ENCODE measurements around the gene NADSYN1. TPM values are rescaled to one million over a fixed set of nuclear protein-coding genes. Genes with fewer than 3 reads are reported as not detected.

Gene NADSYN1
- total RNA-seq, 1 donor from 2014 or later, result 75.9 TPM

GRCh38 chr11:71437879-71438278, 15.1 kb upstream of the NADSYN1 start:
- Histone ChIP-seq H3K27me3 (no peaks in the 10 kb centered on the region), H3K36me3 (peaks cover 0 to 23% of the 10 kb centered on the region in 2 donors), H3K4me3 (no peak overlapping the region), H3K4me1 (peaks cover 15% of the 10 kb centered on the region), H3K9me3 (no peaks in the 10 kb centered on the region), H3K27ac (no peak overlapping the region)
- DNase-seq (ENCODE audit: extremely low spot score in 2 of 2), result no peak
- no peak for TF ChIP-seq CTCF (IDR thresholded peaks at IDR 0.05)
- TF ChIP-seq POLR2A (IDR thresholded peaks at IDR 0.05), result no peak
- no peak for TF ChIP-seq POLR2AphosphoS5 (IDR thresholded peaks at IDR 0.05; ENCODE audit: insufficient read depth in 1 of 2, low read depth in 1 of 2)
- intact Hi-C loops (cut with DNase I), result no loop called here

GRCh38 chr11:71438650-71439049, 14.4 kb upstream of the NADSYN1 start:
- DNase-seq (ENCODE audit: extremely low spot score in 2 of 2), result no peak
- Histone ChIP-seq H3K36me3 (peaks cover 0 to 23% of the 10 kb centered on the region in 2 donors), H3K27ac (no peak overlapping the region), H3K4me3 (no peak overlapping the region), H3K27me3 (no peaks in the 10 kb centered on the region), H3K4me1 (peaks cover 8% of the 10 kb centered on the region), H3K9me3 (no peaks in the 10 kb centered on the region)
- intact Hi-C loops (cut with DNase I), result no loop called here
- TF ChIP-seq CTCF (IDR thresholded peaks at IDR 0.05) (no peak), POLR2A (IDR thresholded peaks at IDR 0.05) (no peak), POLR2AphosphoS5 (IDR thresholded peaks at IDR 0.05; ENCODE audit: insufficient read depth in 1 of 2, low read depth in 1 of 2) (no peak)

- no peaks in the 10 kb centered on the region for H3K4me1 ChIP-seq
- H3K27ac ChIP-seq, result no peak overlapping the region
- no peak for DNase-seq (ENCODE audit: extremely low spot score in 2 of 2)
- H3K27me3 ChIP-seq, result no peaks in the 10 kb centered on the region
- peaks cover 0 to 23% of the 10 kb centered on the region in 2 donors for H3K36me3 ChIP-seq
- TF ChIP-seq CTCF (IDR thresholded peaks at IDR 0.05), result no peak
- no peak for TF ChIP-seq POLR2A (IDR thresholded peaks at IDR 0.05)
- TF ChIP-seq POLR2AphosphoS5 (IDR thresholded peaks at IDR 0.05; ENCODE audit: insufficient read depth in 1 of 2, low read depth in 1 of 2), result no peak
- intact Hi-C loops (cut with DNase I), result no loop called here
- no peak overlapping the region for H3K4me3 ChIP-seq
- no peaks in the 10 kb centered on the region for H3K9me3 ChIP-seq
These were observed 12.8 kb upstream of the NADSYN1 start for GRCh38 chr11:71440021-71440755.

- no peak overlapping the region for H3K27ac ChIP-seq
- intact Hi-C loops (cut with DNase I), result no loop called here
- no peak for TF ChIP-seq POLR2AphosphoS5 (IDR thresholded peaks at IDR 0.05; ENCODE audit: insufficient read depth in 1 of 2, low read depth in 1 of 2)
- no peak for TF ChIP-seq POLR2A (IDR thresholded peaks at IDR 0.05)
- TF ChIP-seq CTCF (IDR thresholded peaks at IDR 0.05), result no peak
- no peak overlapping the region for H3K4me3 ChIP-seq
- peaks cover 0 to 23% of the 10 kb centered on the region in 2 donors for H3K36me3 ChIP-seq
- H3K9me3 ChIP-seq, result no peaks in the 10 kb centered on the region
- H3K27me3 ChIP-seq, result no peaks in the 10 kb centered on the region
- no peak for DNase-seq (ENCODE audit: extremely low spot score in 2 of 2)
- H3K4me1 ChIP-seq, result no peaks in the 10 kb centered on the region
These were observed 11.8 kb upstream of the NADSYN1 start for GRCh38 chr11:71441251-71441650.

GRCh38 chr11:71442123-71442522, 10.9 kb upstream of the NADSYN1 start:
- Histone ChIP-seq H3K36me3 (peaks cover 0 to 23% of the 10 kb centered on the region in 2 donors), H3K4me1 (peaks cover 2% of the 10 kb centered on the region), H3K9me3 (no peaks in the 10 kb centered on the region), H3K27me3 (no peaks in the 10 kb centered on the region), H3K4me3 (no peak overlapping the region), H3K27ac (no peak overlapping the region)
- intact Hi-C loops (cut with DNase I), result no loop called here
- TF ChIP-seq POLR2AphosphoS5 (IDR thresholded peaks at IDR 0.05; ENCODE audit: insufficient read depth in 1 of 2, low read depth in 1 of 2) (no peak), POLR2A (IDR thresholded peaks at IDR 0.05) (no peak), CTCF (IDR thresholded peaks at IDR 0.05) (no peak)
- no peak for DNase-seq (ENCODE audit: extremely low spot score in 2 of 2)
